ENCODE data around the gene OSBPL1A.
A peak's percentile ranks its signal among the peaks of the same experiment; 100 is the strongest.

OSBPL1A gene

GRCh38 chr18:24342347-24342746 is 55.3 kb downstream of the OSBPL1A start:
- H3K4me3 ChIP-seq (ENCODE audit: control insufficient read depth, low read depth, low read length), result no peak overlapping the region
- TF ChIP-seq, protein P1, sequence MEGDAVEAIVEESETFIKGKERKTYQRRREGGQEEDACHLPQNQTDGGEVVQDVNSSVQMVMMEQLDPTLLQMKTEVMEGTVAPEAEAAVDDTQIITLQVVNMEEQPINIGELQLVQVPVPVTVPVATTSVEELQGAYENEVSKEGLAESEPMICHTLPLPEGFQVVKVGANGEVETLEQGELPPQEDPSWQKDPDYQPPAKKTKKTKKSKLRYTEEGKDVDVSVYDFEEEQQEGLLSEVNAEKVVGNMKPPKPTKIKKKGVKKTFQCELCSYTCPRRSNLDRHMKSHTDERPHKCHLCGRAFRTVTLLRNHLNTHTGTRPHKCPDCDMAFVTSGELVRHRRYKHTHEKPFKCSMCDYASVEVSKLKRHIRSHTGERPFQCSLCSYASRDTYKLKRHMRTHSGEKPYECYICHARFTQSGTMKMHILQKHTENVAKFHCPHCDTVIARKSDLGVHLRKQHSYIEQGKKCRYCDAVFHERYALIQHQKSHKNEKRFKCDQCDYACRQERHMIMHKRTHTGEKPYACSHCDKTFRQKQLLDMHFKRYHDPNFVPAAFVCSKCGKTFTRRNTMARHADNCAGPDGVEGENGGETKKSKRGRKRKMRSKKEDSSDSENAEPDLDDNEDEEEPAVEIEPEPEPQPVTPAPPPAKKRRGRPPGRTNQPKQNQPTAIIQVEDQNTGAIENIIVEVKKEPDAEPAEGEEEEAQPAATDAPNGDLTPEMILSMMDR (IDR thresholded peaks at IDR 0.05; ENCODE audit: control insufficient read depth, insufficient read depth, low read depth, low read length, missing control alignments), result no peak
- no peak for DNase-seq (ENCODE audit: low read depth)

GRCh38 chr18:24341361-24341760 is 56.3 kb downstream of the OSBPL1A start:
- no peak for DNase-seq (ENCODE audit: low read depth)
- TF ChIP-seq, protein P1 (IDR thresholded peaks at IDR 0.05; ENCODE audit: control insufficient read depth, insufficient read depth, low read depth, low read length, missing control alignments), result no peak
- H3K4me3 ChIP-seq (ENCODE audit: control insufficient read depth, low read depth, low read length), result no peak overlapping the region

DNA sequence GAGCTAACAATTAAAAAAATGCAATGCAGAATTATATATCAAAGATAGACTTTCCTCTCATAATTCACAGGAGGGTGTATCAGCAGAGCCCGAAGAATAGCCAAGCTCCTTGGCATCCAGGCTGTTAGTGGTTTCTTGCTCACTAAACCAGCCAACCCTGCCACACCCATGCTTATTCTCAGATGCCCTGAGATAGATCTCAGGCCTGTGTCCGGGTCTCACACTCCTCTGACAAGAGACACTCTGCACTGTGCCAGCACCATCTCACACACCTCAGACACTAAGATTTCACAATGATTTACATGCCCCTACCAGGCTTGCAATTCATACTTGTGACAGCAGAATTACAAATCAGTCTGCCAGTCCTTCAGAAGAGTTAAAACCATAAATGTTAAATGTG is 64.5 kb downstream of the OSBPL1A start:
- TF ChIP-seq, protein P1 (IDR thresholded peaks at IDR 0.05; ENCODE audit: control insufficient read depth, insufficient read depth, low read depth, low read length, missing control alignments), result no peak
- DNase-seq (ENCODE audit: low read depth), result no peak
- H3K4me3 ChIP-seq (ENCODE audit: control insufficient read depth, low read depth, low read length), result no peak overlapping the region

- TF ChIP-seq, protein P1 (IDR thresholded peaks at IDR 0.05; ENCODE audit: control insufficient read depth, insufficient read depth, low read depth, low read length, missing control alignments), result no peak
- H3K4me3 ChIP-seq (ENCODE audit: control insufficient read depth, low read depth, low read length), result no peak overlapping the region
- DNase-seq (ENCODE audit: low read depth), result no peak
These were observed 71.4 kb downstream of the OSBPL1A start for GRCh38 chr18:24326211-24326610.

- TF ChIP-seq, protein P1 (IDR thresholded peaks at IDR 0.05; ENCODE audit: control insufficient read depth, insufficient read depth, low read depth, low read length, missing control alignments), result no peak
- no peak overlapping the region for H3K4me3 ChIP-seq (ENCODE audit: control insufficient read depth, low read depth, low read length)
- peak; percentile 47 for DNase-seq (ENCODE audit: low read depth)
These were observed 75.0 kb downstream of the OSBPL1A start for GRCh38 chr18:24322584-24323136.

GRCh38 chr18:24321071-24321470 is 76.6 kb downstream of the OSBPL1A start:
- TF ChIP-seq, protein P1 (IDR thresholded peaks at IDR 0.05; ENCODE audit: control insufficient read depth, insufficient read depth, low read depth, low read length, missing control alignments), result no peak

GRCh38 chr18:24319757-24320156 is 77.9 kb downstream of the OSBPL1A start:
- H3K4me3 ChIP-seq (ENCODE audit: control insufficient read depth, low read depth, low read length), result no peak overlapping the region
- TF ChIP-seq, protein P1 (IDR thresholded peaks at IDR 0.05; ENCODE audit: control insufficient read depth, insufficient read depth, low read depth, low read length, missing control alignments), result no peak
- no peak for DNase-seq (ENCODE audit: low read depth)

More at GRCh38 chr18:24321071-24321470, 76.6 kb downstream of the OSBPL1A start:
- peak; percentile 10 for DNase-seq (ENCODE audit: low read depth)
- H3K4me3 ChIP-seq (ENCODE audit: control insufficient read depth, low read depth, low read length), result no peak overlapping the region

Data from AG09309 (cell line).